NT2/D1 (cell line): ENCODE results near the gene CHAMP1.

ENCODE experiments used
- DNase-seq: peaks from one replicate; pipeline ENCODE4 v3.0.0-alpha.2; 2011; ENCODE audit warnings: low read depth, low spot score
- H3K27me3 ChIP-seq: 2 replicates; pipeline ENCODE4 v1.6.0; 2011; ENCODE audit warnings: mild to moderate bottlenecking; ENCODE audit not compliant: insufficient read length, insufficient read depth
- H3K36me3 ChIP-seq: 2 replicates; pipeline ENCODE4 v1.6.1; 2011; ENCODE audit warnings: mild to moderate bottlenecking, low read length, mixed read lengths; ENCODE audit not compliant: insufficient read depth, insufficient read length
- H3K4me1 ChIP-seq: 2 replicates; pipeline ENCODE4 v1.5.1; 2011; ENCODE audit not compliant: insufficient read depth, insufficient read length
- H3K4me3 ChIP-seq: 2 replicates; pipeline ENCODE4 v1.5.1; 2011; ENCODE audit warnings: low read depth; ENCODE audit not compliant: insufficient read length
- H3K9ac ChIP-seq: 2 replicates; pipeline ENCODE4 v1.6.0; 2011; ENCODE audit warnings: low read depth; ENCODE audit not compliant: insufficient read length
- H3K9me3 ChIP-seq: 2 replicates; pipeline ENCODE4 v1.5.1; 2011; ENCODE audit warnings: mild to moderate bottlenecking, low read length; ENCODE audit not compliant: insufficient read depth
- SUZ12 ChIP-seq: IDR thresholded peaks from 2 replicates; pipeline ENCODE4 v1.6.1; 2011; ENCODE audit not compliant: insufficient read length, insufficient read depth; ENCODE audit errors: extremely low read depth
- YY1 ChIP-seq: IDR thresholded peaks from 2 replicates; pipeline ENCODE4 v1.6.1; 2011; ENCODE audit not compliant: insufficient read length, insufficient read depth
- ZNF274 ChIP-seq: IDR thresholded peaks from 2 replicates; pipeline ENCODE4 v1.6.1; 2011; ENCODE audit warnings: mild to moderate bottlenecking, low read depth, low read length

The CHAMP1 gene

GRCh38 chr13:114313061-114313860 is 1.0 kb upstream of the CHAMP1 start:
- H3K4me1 ChIP-seq: peaks cover under 1% of the 10 kb centered on the region
- no peak for DNase-seq
- peaks cover 12% of the 10 kb centered on the region for H3K36me3 ChIP-seq
- TF ChIP-seq SUZ12 (no peak), ZNF274 (no peak), YY1 (no peak)
- H3K9ac ChIP-seq: peak overlapping the region; percentile 98
- H3K9me3 ChIP-seq: no peaks in the 10 kb centered on the region
- no peaks in the 10 kb centered on the region for H3K27me3 ChIP-seq
- peak overlapping the region; percentile 73 for H3K4me3 ChIP-seq

- Histone ChIP-seq H3K9me3 (no peaks in the 10 kb centered on the region), H3K4me1 (peaks cover 2% of the 10 kb centered on the region), H3K27me3 (no peaks in the 10 kb centered on the region), H3K9ac (peak overlapping the region; percentile 98), H3K36me3 (peaks cover 22% of the 10 kb centered on the region), H3K4me3 (peak overlapping the region; percentile 73)
- no peak for DNase-seq
- TF ChIP-seq YY1 (no peak), SUZ12 (no peak), ZNF274 (no peak)
Observed at GRCh38 chr13:114315074-114315785, 927 bp downstream of the CHAMP1 start.

GRCh38 chr13:114318624-114319023 is 4.3 kb downstream of the CHAMP1 start:
- Histone ChIP-seq H3K9ac (no peak overlapping the region), H3K4me3 (no peak overlapping the region), H3K4me1 (peaks cover 2% of the 10 kb centered on the region), H3K9me3 (no peaks in the 10 kb centered on the region), H3K36me3 (peaks cover 53% of the 10 kb centered on the region), H3K27me3 (no peaks in the 10 kb centered on the region)
- DNase-seq: no peak
- no peak for TF ChIP-seq ZNF274
- TF ChIP-seq SUZ12: no peak
- TF ChIP-seq YY1: no peak

- Histone ChIP-seq H3K36me3 (peaks cover 61% of the 10 kb centered on the region), H3K4me1 (peaks cover 2% of the 10 kb centered on the region), H3K9me3 (no peaks in the 10 kb centered on the region), H3K4me3 (no peak overlapping the region), H3K9ac (no peak overlapping the region), H3K27me3 (no peaks in the 10 kb centered on the region)
- TF ChIP-seq ZNF274 (no peak), YY1 (no peak), SUZ12 (no peak)
- no peak for DNase-seq
Observed at GRCh38 chr13:114319441-114319913, 5.2 kb downstream of the CHAMP1 start.

- Histone ChIP-seq H3K4me1 (peaks cover 2% of the 10 kb centered on the region), H3K36me3 (peaks cover 67% of the 10 kb centered on the region)
Observed at GRCh38 chr13:114320065-114320464, 5.8 kb downstream of the CHAMP1 start.

GRCh38 chr13:114321256-114321655 is 7.0 kb downstream of the CHAMP1 start:
- peaks cover 79% of the 10 kb centered on the region for H3K36me3 ChIP-seq
- H3K4me1 ChIP-seq: peaks cover 2% of the 10 kb centered on the region

More at GRCh38 chr13:114320065-114320464, 5.8 kb downstream of the CHAMP1 start:
- DNase-seq: no peak
- no peak overlapping the region for H3K4me3 ChIP-seq
- no peak overlapping the region for H3K9ac ChIP-seq
- H3K27me3 ChIP-seq: no peaks in the 10 kb centered on the region
- no peak for TF ChIP-seq ZNF274
- no peak for TF ChIP-seq YY1
- TF ChIP-seq SUZ12: no peak
- no peaks in the 10 kb centered on the region for H3K9me3 ChIP-seq

GRCh38 chr13:114323349-114323748 is 9.0 kb downstream of the CHAMP1 start:
- H3K4me3 ChIP-seq: no peak overlapping the region
- no peaks in the 10 kb centered on the region for H3K9me3 ChIP-seq
- no peaks in the 10 kb centered on the region for H3K27me3 ChIP-seq
- no peak for DNase-seq
- peaks cover under 1% of the 10 kb centered on the region for H3K4me1 ChIP-seq
- peaks cover 82% of the 10 kb centered on the region for H3K36me3 ChIP-seq
- TF ChIP-seq YY1 (no peak), SUZ12 (no peak), ZNF274 (no peak)
- H3K9ac ChIP-seq: no peak overlapping the region

More at GRCh38 chr13:114321256-114321655, 7.0 kb downstream of the CHAMP1 start:
- no peak overlapping the region for H3K9ac ChIP-seq
- TF ChIP-seq SUZ12: no peak
- TF ChIP-seq YY1: no peak
- TF ChIP-seq ZNF274: no peak
- no peak overlapping the region for H3K4me3 ChIP-seq
- H3K27me3 ChIP-seq: no peaks in the 10 kb centered on the region
- DNase-seq: no peak
- no peaks in the 10 kb centered on the region for H3K9me3 ChIP-seq
